ENCODE results near the gene FBL. TPM values are rescaled to one million over a fixed set of nuclear protein-coding genes. Genes with fewer than 3 reads are reported as not detected.

FBL gene
- total RNA-seq, 1 experiment from 2014 or later, result 573 TPM

- POLR2A ChIA-PET (ENCODE audit: low non-redundant PET), result interaction anchor here (1.0 kb wide), 1 partner anchor 13 kb away, joined by 3 read pairs; the partner anchor contains the start of gene DYRK1B
- TF ChIP-seq CTCF (conservative IDR thresholded peaks at IDR 0.05; ENCODE audit: low read depth, low read length) (no peak), EZH2 (IDR thresholded peaks at IDR 0.05; ENCODE audit: borderline replicate concordance, low read depth, low read length, poor library complexity, severe bottlenecking) (no peak)
- DNase-seq (ENCODE audit: low spot score), result no peak
- Histone ChIP-seq H3K27me3 (replicated peaks; ENCODE audit: insufficient read depth, low read depth, low read length, poor library complexity) (no peaks in the 10 kb centered on the region), H3K36me3 (ENCODE audit: insufficient read depth, low read length, poor library complexity, severe bottlenecking) (no peaks in the 10 kb centered on the region), H3K4me1 (ENCODE audit: insufficient read depth, low read length, poor library complexity, severe bottlenecking) (peaks cover 34% of the 10 kb centered on the region), H3K9me3 (ENCODE audit: low read depth, low read length, poor library complexity, severe bottlenecking) (no peaks in the 10 kb centered on the region), H3K27ac (ENCODE audit: low read depth, low read length, poor library complexity, severe bottlenecking) (peak overlapping the region; percentile 95), H3K4me3 (ENCODE audit: low read depth, low read length, poor library complexity, severe bottlenecking) (peak overlapping the region; percentile 93)
- CTCF ChIA-PET, result interaction anchor here (0.6 to 1.0 kb wide), 3 partner anchors 13 to 114 kb away, joined by 3 to 4 read pairs (median 4); partner anchors contain the start of gene DYRK1B
- BruUV-seq (replicated peaks), result no TSS peak
- intact Hi-C loops (cut with micrococcal nuclease; ENCODE audit: unreplicated experiment), result no loop called here
These were observed 703 bp upstream of the FBL start for GRCh38 chr19:39846678-39847486.

- H3K27me3 ChIP-seq (replicated peaks; ENCODE audit: insufficient read depth, low read depth, low read length, poor library complexity), result no peaks in the 10 kb centered on the region
- peak; percentile 58 for DNase-seq (ENCODE audit: low spot score)
- TF ChIP-seq CTCF (conservative IDR thresholded peaks at IDR 0.05; ENCODE audit: low read depth, low read length) (0 out of 2 replicates have a peak, but pooled peaks have one; percentile 19), EZH2 (IDR thresholded peaks at IDR 0.05; ENCODE audit: borderline replicate concordance, low read depth, low read length, poor library complexity, severe bottlenecking) (no peak)
- TSS peak; percentile 62 for BruUV-seq (replicated peaks)
- intact Hi-C loops (cut with micrococcal nuclease; ENCODE audit: unreplicated experiment), result loop anchor here (2.0 kb wide), 1 partner anchor 79 kb away; no protein-coding TSS in a partner anchor
- POLR2A ChIA-PET (ENCODE audit: low non-redundant PET), result no interaction called here
- H3K36me3 ChIP-seq (ENCODE audit: insufficient read depth, low read length, poor library complexity, severe bottlenecking), result no peaks in the 10 kb centered on the region
- peak overlapping the region; percentile 93 for H3K4me3 ChIP-seq (ENCODE audit: low read depth, low read length, poor library complexity, severe bottlenecking)
- H3K4me1 ChIP-seq (ENCODE audit: insufficient read depth, low read length, poor library complexity, severe bottlenecking), result peaks cover 34% of the 10 kb centered on the region
- CTCF ChIA-PET, result no interaction called here
- peak overlapping the region; percentile 95 for H3K27ac ChIP-seq (ENCODE audit: low read depth, low read length, poor library complexity, severe bottlenecking)
- no peaks in the 10 kb centered on the region for H3K9me3 ChIP-seq (ENCODE audit: low read depth, low read length, poor library complexity, severe bottlenecking)
These were observed 621 bp downstream of the FBL start for GRCh38 chr19:39845584-39845932.

DNA sequence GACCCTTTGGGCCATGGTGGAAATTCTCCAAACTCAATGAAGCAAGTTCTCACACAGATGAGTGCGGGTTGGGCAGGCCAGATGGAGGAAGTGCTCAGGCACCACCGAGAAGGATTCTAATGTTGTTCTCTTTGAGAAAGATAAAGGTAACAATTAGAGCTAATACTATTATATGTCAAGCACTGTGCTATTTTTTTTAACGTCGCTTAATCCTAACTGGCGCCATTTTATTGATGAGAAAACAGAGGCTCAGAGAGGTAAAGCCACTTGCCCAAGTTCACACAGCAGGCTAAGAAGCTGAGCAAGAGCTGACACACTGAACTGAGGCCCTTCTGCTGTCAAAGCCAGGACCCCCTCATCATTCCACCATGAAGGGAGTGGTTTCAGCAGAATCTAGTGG is 1.0 kb downstream of the FBL start:
- Histone ChIP-seq H3K27ac (ENCODE audit: low read depth, low read length, poor library complexity, severe bottlenecking) (peak overlapping the region; percentile 95), H3K4me1 (ENCODE audit: insufficient read depth, low read length, poor library complexity, severe bottlenecking) (peaks cover 34% of the 10 kb centered on the region)
- intact Hi-C loops (cut with micrococcal nuclease; ENCODE audit: unreplicated experiment), result loop anchor here (2.0 kb wide), 1 partner anchor 78 kb away; no protein-coding TSS in a partner anchor

More for the DNA sequence above, 1.0 kb downstream of the FBL start:
- no peaks in the 10 kb centered on the region for H3K9me3 ChIP-seq (ENCODE audit: low read depth, low read length, poor library complexity, severe bottlenecking)
- H3K27me3 ChIP-seq (replicated peaks; ENCODE audit: insufficient read depth, low read depth, low read length, poor library complexity), result no peaks in the 10 kb centered on the region
- no peak for TF ChIP-seq EZH2 (IDR thresholded peaks at IDR 0.05; ENCODE audit: borderline replicate concordance, low read depth, low read length, poor library complexity, severe bottlenecking)
- no peak for TF ChIP-seq CTCF (conservative IDR thresholded peaks at IDR 0.05; ENCODE audit: low read depth, low read length)
- no TSS peak for BruUV-seq (replicated peaks)
- peak overlapping the region; percentile 93 for H3K4me3 ChIP-seq (ENCODE audit: low read depth, low read length, poor library complexity, severe bottlenecking)
- H3K36me3 ChIP-seq (ENCODE audit: insufficient read depth, low read length, poor library complexity, severe bottlenecking), result peaks cover 4% of the 10 kb centered on the region
- ChIA-PET POLR2A (ENCODE audit: low non-redundant PET) (no interaction called here), CTCF (interaction anchor here (0.9 kb wide), 1 partner anchor 295 kb away, joined by 4 read pairs; no protein-coding TSS in a partner anchor)
- DNase-seq (ENCODE audit: low spot score), result no peak
